GM21390 (cell line): Measurements from ENCODE around the gene SOST.

Source experiments
- ATAC-seq: cut with Tn5 transposase; IDR thresholded peaks from one replicate; pipeline ENCODE4 v1.9.1; 2021; ENCODE audit not compliant: unreplicated experiment

SOST gene

GRCh38 chr17:43774304-43775250 lies 16.0 kb upstream of the SOST start:
- ATAC-seq, result no peak

- ATAC-seq, result no peak
Measured at GRCh38 chr17:43772877-43773648, 14.5 kb upstream of the SOST start.

- no peak for ATAC-seq
Measured at GRCh38 chr17:43771463-43771862, 12.9 kb upstream of the SOST start.

GRCh38 chr17:43770957-43771356 lies 12.4 kb upstream of the SOST start:
- ATAC-seq, result no peak

GRCh38 chr17:43769859-43770258 lies 11.3 kb upstream of the SOST start:
- no peak for ATAC-seq

GRCh38 chr17:43769426-43769825 lies 10.8 kb upstream of the SOST start:
- no peak for ATAC-seq

- ATAC-seq, result no peak
Measured at GRCh38 chr17:43768943-43769342, 10.4 kb upstream of the SOST start.

GRCh38 chr17:43768382-43768781 lies 9.8 kb upstream of the SOST start:
- ATAC-seq, result no peak

- no peak for ATAC-seq
Measured at GRCh38 chr17:43767713-43768059, 9.1 kb upstream of the SOST start.

GRCh38 chr17:43767053-43767712 lies 8.6 kb upstream of the SOST start:
- no peak for ATAC-seq

- no peak for ATAC-seq
Measured at GRCh38 chr17:43766413-43767052, 7.9 kb upstream of the SOST start.

GRCh38 chr17:43760254-43760852 lies 1.8 kb upstream of the SOST start:
- ATAC-seq, result no peak

- ATAC-seq, result no peak
Measured at GRCh38 chr17:43759836-43760235, 1.2 kb upstream of the SOST start.

GRCh38 chr17:43758086-43758485 lies 505 bp downstream of the SOST start:
- no peak for ATAC-seq

- no peak for ATAC-seq
Measured at GRCh38 chr17:43757171-43757660, 1.4 kb downstream of the SOST start.

- no peak for ATAC-seq
Measured at GRCh38 chr17:43756201-43756600, 2.4 kb downstream of the SOST start.

- ATAC-seq, result no peak
Measured at GRCh38 chr17:43755389-43755875, 3.2 kb downstream of the SOST start.

- ATAC-seq, result no peak
Measured at GRCh38 chr17:43754947-43755346, 3.6 kb downstream of the SOST start.

- no peak for ATAC-seq
Measured at GRCh38 chr17:43753493-43754129, 5.0 kb downstream of the SOST start.

GRCh38 chr17:43750153-43750552 lies 8.4 kb downstream of the SOST start:
- no peak for ATAC-seq
